ENCODE results near the gene NCF4. TPM values are rescaled to one million over a fixed set of nuclear protein-coding genes. Genes with fewer than 3 reads are reported as not detected.

NCF4 gene
- total RNA-seq, 1 experiment from 2014 or later = not detected

- H3K9ac ChIP-seq (ENCODE audit: extremely low read depth, insufficient read length, low read length) = no peak overlapping the region
- no peak overlapping the region for H2BK12ac ChIP-seq (ENCODE audit: insufficient read length, low read depth, low read length)
- no peak overlapping the region for H3K14ac ChIP-seq (ENCODE audit: insufficient read depth, low read length)
- Mint-ChIP-seq H3K4me3 (no peak overlapping the region), H3K4me1 (peaks cover 0 to 7% of the 10 kb centered on the region in 2 experiments; a peak in 2 of 4 replicates), H3K27me3 (ENCODE audit: low read depth) (peaks cover 50% of the 10 kb centered on the region), H3K36me3 (ENCODE audit: insufficient read depth in 1 of 3, low read depth in 3 of 3) (no peaks in the 10 kb centered on the region), H3K9me3 (no peaks in the 10 kb centered on the region), H3K27ac (no peak overlapping the region)
- H2BK20ac ChIP-seq (ENCODE audit: low read depth, low read length, poor library complexity, severe bottlenecking) = no peak overlapping the region
- H3K4me2 ChIP-seq (ENCODE audit: insufficient read depth, insufficient read length, low read length) = no peak overlapping the region
- H3K56ac ChIP-seq (ENCODE audit: insufficient read length, low read depth, low read length) = no peak overlapping the region
- H2AFZ ChIP-seq (ENCODE audit: low read length) = no peak overlapping the region
- H2BK15ac ChIP-seq (ENCODE audit: low read depth, low read length) = no peak overlapping the region
- H3K27me3 ChIP-seq (ENCODE audit: insufficient read depth, low read length) = no peaks in the 10 kb centered on the region; the same call in 1 of the 2 replicates
- H4K20me1 ChIP-seq (ENCODE audit: control insufficient read depth, insufficient read depth, insufficient read length) = no peaks in the 10 kb centered on the region
- no peak overlapping the region for H4K5ac ChIP-seq (ENCODE audit: insufficient read length, low read depth, low read length)
- no peaks in the 10 kb centered on the region for H3K9me3 ChIP-seq (ENCODE audit: control insufficient read depth, low read depth, low read length)
- H3K79me2 ChIP-seq (ENCODE audit: insufficient read depth, low read length) = no peaks in the 10 kb centered on the region
- no peaks in the 10 kb centered on the region for H3K79me1 ChIP-seq (ENCODE audit: insufficient read depth, low read depth, low read length, poor library complexity, severe bottlenecking)
- no peak overlapping the region for H3K27ac ChIP-seq (ENCODE audit: insufficient read length, low read depth, low read length)
- H3K23me2 ChIP-seq (ENCODE audit: insufficient read length, low read depth, low read length, poor library complexity, severe bottlenecking) = no peaks in the 10 kb centered on the region
- WGBS (ENCODE audit: extremely low coverage, insufficient read length, low lambda C conversion rate) = no CpG with 5 or more reads among the region's 14 CpGs
- no peak overlapping the region for H2BK5ac ChIP-seq (ENCODE audit: insufficient read length, low read length)
- H2AK5ac ChIP-seq (ENCODE audit: insufficient read length, low read length) = no peak overlapping the region
- H4K8ac ChIP-seq (replicated peaks; ENCODE audit: insufficient read length, low read depth, low read length) = no peak overlapping the region
- no peak for DNase-seq
- no peak overlapping the region for H4K91ac ChIP-seq (ENCODE audit: insufficient read length, low read depth, low read length)
- no peak overlapping the region for H3K18ac ChIP-seq (ENCODE audit: insufficient read length, low read depth, low read length)
- H3T11ph ChIP-seq (ENCODE audit: low read length) = no peak overlapping the region
- H2BK120ac ChIP-seq (ENCODE audit: low read depth, low read length, poor library complexity, severe bottlenecking) = no peak overlapping the region
- no peak overlapping the region for H3K4ac ChIP-seq (ENCODE audit: low read depth, low read length)
- TF ChIP-seq CTCF (conservative IDR thresholded peaks at IDR 0.05) = no peak
- no peak overlapping the region for H3K23ac ChIP-seq (ENCODE audit: insufficient read length, low read depth, low read length)
- no peaks in the 10 kb centered on the region for H3K4me1 ChIP-seq (ENCODE audit: insufficient read depth, low read length)
These were observed 66.1 kb downstream of the NCF4 start for GRCh38 chr22:36926721-36927435.

Other genes with a start within 250 kb of the NCF4 start
- not detected in 2 replicates for gene CACNG2, start 157.3 kb upstream of the NCF4 start, total RNA-seq (2021)
- 40.7 and 43.4 TPM in 2 replicates for gene IFT27, start 84.9 kb upstream of the NCF4 start, total RNA-seq (2021)
- gene PVALB, start 44.0 kb upstream of the NCF4 start, total RNA-seq (2021) = 2.7 and 3.0 TPM in 2 replicates
- gene CSF2RB, start 52.6 kb downstream of the NCF4 start, total RNA-seq (2021) = not detected in 2 replicates
- gene TST, start 158.4 kb downstream of the NCF4 start, total RNA-seq (2021) = 31.2 and 31.9 TPM in 2 replicates
- 70.5 and 72.8 TPM in 2 replicates for gene MPST, start 158.7 kb downstream of the NCF4 start, total RNA-seq (2021)
- 34.1 and 36.8 TPM in 2 replicates for gene KCTD17, start 190.7 kb downstream of the NCF4 start, total RNA-seq (2021)
- not detected in 2 replicates for gene TMPRSS6, start 248.7 kb downstream of the NCF4 start, total RNA-seq (2021)